Lower leg skin (tissue), 3 donors: ENCODE data around the gene NOS3.

Experiments
- POLR2A ChIP-seq, 2 donors: fragments of 450-650 bp; IDR thresholded peaks; one replicate each; pipeline ENCODE4 v1.6.1; 2016 to 2017; ENCODE audit warnings: antibody characterized with exemption in 2 of 2, mild to moderate bottlenecking in 1 of 2, moderate library complexity in 1 of 2
- TF ChIP-seq, protein P1 (sequence below), 3 donors: fragments of 450-650 bp; IDR thresholded peaks; one replicate each; pipeline ENCODE4 v1.5.1; 2016; ENCODE audit warnings: antibody characterized with exemption in 3 of 3, mild to moderate bottlenecking in 3 of 3, moderate library complexity in 2 of 3

- TF ChIP-seq, protein P1, sequence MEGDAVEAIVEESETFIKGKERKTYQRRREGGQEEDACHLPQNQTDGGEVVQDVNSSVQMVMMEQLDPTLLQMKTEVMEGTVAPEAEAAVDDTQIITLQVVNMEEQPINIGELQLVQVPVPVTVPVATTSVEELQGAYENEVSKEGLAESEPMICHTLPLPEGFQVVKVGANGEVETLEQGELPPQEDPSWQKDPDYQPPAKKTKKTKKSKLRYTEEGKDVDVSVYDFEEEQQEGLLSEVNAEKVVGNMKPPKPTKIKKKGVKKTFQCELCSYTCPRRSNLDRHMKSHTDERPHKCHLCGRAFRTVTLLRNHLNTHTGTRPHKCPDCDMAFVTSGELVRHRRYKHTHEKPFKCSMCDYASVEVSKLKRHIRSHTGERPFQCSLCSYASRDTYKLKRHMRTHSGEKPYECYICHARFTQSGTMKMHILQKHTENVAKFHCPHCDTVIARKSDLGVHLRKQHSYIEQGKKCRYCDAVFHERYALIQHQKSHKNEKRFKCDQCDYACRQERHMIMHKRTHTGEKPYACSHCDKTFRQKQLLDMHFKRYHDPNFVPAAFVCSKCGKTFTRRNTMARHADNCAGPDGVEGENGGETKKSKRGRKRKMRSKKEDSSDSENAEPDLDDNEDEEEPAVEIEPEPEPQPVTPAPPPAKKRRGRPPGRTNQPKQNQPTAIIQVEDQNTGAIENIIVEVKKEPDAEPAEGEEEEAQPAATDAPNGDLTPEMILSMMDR (IDR thresholded peaks at IDR 0.05), result no peak
- no peak for TF ChIP-seq POLR2A (IDR thresholded peaks at IDR 0.05)
These were observed 43.7 kb downstream of the NOS3 start for GRCh38 chr7:151034312-151035025.
